Osteoblast (primary cell): ENCODE results near the gene GNL3. TPM values are rescaled to one million over a fixed set of nuclear protein-coding genes. Genes with fewer than 3 reads are reported as not detected.
"Not testable (repeated sequence)": the region's sequence is repeated elsewhere in the genome, so short reads cannot be mapped to it uniquely, and the experiment has no call there.

Experiments used
- DNase-seq: peaks from one replicate; pipeline ENCODE4 v3.0.0; 2011; ENCODE audit warnings: low spot score, mixed read lengths; ENCODE audit not compliant: insufficient read length; ENCODE audit errors: missing footprints
- H2AFZ ChIP-seq: 2 replicates; pipeline ENCODE4 v1.6.0; 2011; ENCODE audit warnings: mild to moderate bottlenecking, low read length
- H3K27ac ChIP-seq: 2 replicates; pipeline ENCODE4 v1.5.1; 2011; ENCODE audit warnings: mild to moderate bottlenecking, low read depth, low read length, moderate library complexity
- H3K27me3 ChIP-seq: 2 replicates; pipeline ENCODE4 v1.6.0; 2012; ENCODE audit warnings: mild to moderate bottlenecking, control low read depth, inconsistent platforms, low read length, moderate library complexity; ENCODE audit not compliant: insufficient read depth
- H3K36me3 ChIP-seq: 2 replicates; pipeline ENCODE4 v1.5.1; 2011; ENCODE audit warnings: mild to moderate bottlenecking, low read length, control low read depth, moderate library complexity; ENCODE audit not compliant: insufficient read depth
- H3K4me1 ChIP-seq: 2 replicates; pipeline ENCODE4 v1.5.1; 2011; ENCODE audit warnings: mild to moderate bottlenecking, low read length, control low read depth, moderate library complexity; ENCODE audit not compliant: insufficient read depth
- H3K4me2 ChIP-seq: 2 replicates; pipeline ENCODE4 v1.6.0; 2011; ENCODE audit warnings: mild to moderate bottlenecking, low read length; ENCODE audit not compliant: insufficient read depth
- H3K4me3 ChIP-seq: fragments of 200-600 bp; sonication (generic); 3 replicates; pipeline ENCODE4 v1.5.1; 2012; ENCODE audit warnings: mild to moderate bottlenecking, low read length, inconsistent platforms; ENCODE audit not compliant: insufficient read depth
- H3K79me2 ChIP-seq: 2 replicates; pipeline ENCODE4 v1.6.0; 2012; ENCODE audit warnings: mild to moderate bottlenecking, low read length, control low read depth, inconsistent platforms; ENCODE audit not compliant: insufficient read depth
- H3K9me3 ChIP-seq: 2 replicates; pipeline ENCODE4 v1.5.1; 2011; ENCODE audit warnings: low read depth, low read length, control low read depth
- H4K20me1 ChIP-seq: 2 replicates; pipeline ENCODE4 v1.6.0; 2012; ENCODE audit warnings: mild to moderate bottlenecking, low read length, control low read depth; ENCODE audit not compliant: insufficient read depth
- CTCF ChIP-seq: IDR thresholded peaks from 2 replicates; pipeline ENCODE4 v1.5.1; 2011; ENCODE audit warnings: mild to moderate bottlenecking, low read depth, low read length, moderate library complexity; ENCODE audit errors: extremely low read depth
- total RNA-seq: library from RNA; depleted of rRNA; stranded (reverse); fragments of >200 nt; gene quantifications from 2 replicates; pipeline ENCODE4 v1.2.3, GENCODE V29; 2012

GNL3 gene
- total RNA-seq, 1 donor = 129 TPM

DNA sequence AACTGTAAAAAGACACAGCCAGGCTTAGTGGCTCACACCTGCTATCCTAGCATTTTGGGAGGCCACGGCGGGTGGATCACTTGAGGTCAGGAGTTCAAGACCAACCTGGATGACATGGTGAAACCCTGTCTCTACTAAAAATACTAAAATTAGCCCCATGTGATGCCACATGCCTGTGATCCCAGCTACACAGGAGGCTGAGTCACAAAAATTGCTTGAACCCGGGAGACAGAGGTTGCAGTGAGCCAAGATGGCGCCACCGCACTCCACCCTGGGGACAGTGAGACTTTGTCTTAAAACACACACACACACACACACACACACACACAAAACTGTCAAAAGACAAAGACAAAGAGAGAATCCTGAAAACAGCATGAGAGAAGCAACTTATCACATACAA is 38.1 kb downstream of the GNL3 start:
- H3K4me1 ChIP-seq = no peaks in the 10 kb centered on the region
- H3K27ac ChIP-seq = no peak overlapping the region
- H3K79me2 ChIP-seq = no peaks in the 10 kb centered on the region
- DNase-seq = no peak
- TF ChIP-seq CTCF = no peak
- no peaks in the 10 kb centered on the region for H3K9me3 ChIP-seq
- H3K27me3 ChIP-seq = no peaks in the 10 kb centered on the region
- H4K20me1 ChIP-seq = no peaks in the 10 kb centered on the region
- H2AFZ ChIP-seq = no peak overlapping the region
- no peak overlapping the region for H3K4me2 ChIP-seq
- no peak overlapping the region for H3K4me3 ChIP-seq
- no peaks in the 10 kb centered on the region for H3K36me3 ChIP-seq

DNA sequence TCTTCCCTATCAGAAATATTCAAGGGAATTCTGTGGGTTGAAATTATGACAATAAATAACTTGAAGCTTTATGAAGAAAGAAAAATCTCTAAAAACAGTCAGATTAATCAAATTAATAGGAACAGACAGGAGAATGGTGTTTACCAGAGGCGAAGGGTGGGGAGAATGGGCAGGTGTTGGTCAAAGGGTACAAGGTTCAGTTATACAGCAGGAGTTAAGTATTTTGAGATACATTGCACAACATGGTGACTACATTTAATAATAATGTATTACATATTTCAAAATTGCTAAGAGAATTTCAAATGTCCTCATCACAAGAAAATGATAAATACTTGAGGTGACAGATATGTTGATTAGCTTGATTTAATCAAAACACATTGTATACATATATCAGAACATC is 38.7 kb downstream of the GNL3 start:
- Histone ChIP-seq H3K4me2 (no peak overlapping the region), H4K20me1 (no peaks in the 10 kb centered on the region), H3K4me3 (no peak overlapping the region), H2AFZ (no peak overlapping the region), H3K4me1 (no peaks in the 10 kb centered on the region), H3K79me2 (no peaks in the 10 kb centered on the region), H3K9me3 (no peaks in the 10 kb centered on the region), H3K27ac (no peak overlapping the region), H3K27me3 (no peaks in the 10 kb centered on the region), H3K36me3 (no peaks in the 10 kb centered on the region)
- TF ChIP-seq CTCF = no peak
- no peak for DNase-seq

GRCh38 chr3:52728753-52729152 is 42.9 kb downstream of the GNL3 start:
- not testable (repeated sequence) for H3K4me1 ChIP-seq, H3K4me2 ChIP-seq, DNase-seq, H3K79me2 ChIP-seq, H3K27ac ChIP-seq, H4K20me1 ChIP-seq, H3K4me3 ChIP-seq, H3K27me3 ChIP-seq, H2AFZ ChIP-seq, H3K9me3 ChIP-seq
- H3K36me3 ChIP-seq = peaks cover 21% of the 10 kb centered on the region

GRCh38 chr3:52730681-52731080 is 44.8 kb downstream of the GNL3 start:
- Histone ChIP-seq H3K79me2 (no peaks in the 10 kb centered on the region), H3K4me3 (no peak overlapping the region), H3K9me3 (peaks cover 5% of the 10 kb centered on the region), H3K4me2 (no peak overlapping the region), H3K36me3 (peaks cover 32% of the 10 kb centered on the region), H4K20me1 (no peaks in the 10 kb centered on the region), H3K27ac (no peak overlapping the region), H2AFZ (no peak overlapping the region), H3K4me1 (no peaks in the 10 kb centered on the region), H3K27me3 (no peaks in the 10 kb centered on the region)
- DNase-seq = no peak
- TF ChIP-seq CTCF = no peak

- no peaks in the 10 kb centered on the region for H3K27me3 ChIP-seq
- H3K4me3 ChIP-seq = no peak overlapping the region
- no peak overlapping the region for H3K4me2 ChIP-seq
- peaks cover 5% of the 10 kb centered on the region for H3K9me3 ChIP-seq
- H3K79me2 ChIP-seq = no peaks in the 10 kb centered on the region
- no peaks in the 10 kb centered on the region for H4K20me1 ChIP-seq
- peaks cover 36% of the 10 kb centered on the region for H3K36me3 ChIP-seq
- H3K4me1 ChIP-seq = no peaks in the 10 kb centered on the region
- DNase-seq = no peak
- H3K27ac ChIP-seq = no peak overlapping the region
- TF ChIP-seq CTCF = no peak
- no peak overlapping the region for H2AFZ ChIP-seq
Observed at GRCh38 chr3:52731590-52731989, 45.8 kb downstream of the GNL3 start.
